Coronary artery (tissue), 2 donors: ENCODE data around the gene TIGD1.

Experiments
- DNase-seq: peaks from one replicate; pipeline ENCODE4 v3.0.0-alpha.2; 2017; ENCODE audit warnings: low spot score
- H3K27ac ChIP-seq, 2 donors: fragments of 200-600 bp; sonication (generic); one replicate each; pipeline ENCODE4 v1.5.1; 2016 to 2019
- H3K4me3 ChIP-seq: fragments of 200-600 bp; sonication (generic); 2 replicates; pipeline ENCODE4 v1.5.1; 2016; ENCODE audit warnings: mild to moderate bottlenecking, moderate library complexity
- TF ChIP-seq, protein P1 (sequence below): fragments of 200-600 bp; sonication (generic); IDR thresholded peaks from one replicate; pipeline ENCODE4 v1.5.1; 2019; ENCODE audit warnings: antibody characterized with exemption

Gene TIGD1

DNA sequence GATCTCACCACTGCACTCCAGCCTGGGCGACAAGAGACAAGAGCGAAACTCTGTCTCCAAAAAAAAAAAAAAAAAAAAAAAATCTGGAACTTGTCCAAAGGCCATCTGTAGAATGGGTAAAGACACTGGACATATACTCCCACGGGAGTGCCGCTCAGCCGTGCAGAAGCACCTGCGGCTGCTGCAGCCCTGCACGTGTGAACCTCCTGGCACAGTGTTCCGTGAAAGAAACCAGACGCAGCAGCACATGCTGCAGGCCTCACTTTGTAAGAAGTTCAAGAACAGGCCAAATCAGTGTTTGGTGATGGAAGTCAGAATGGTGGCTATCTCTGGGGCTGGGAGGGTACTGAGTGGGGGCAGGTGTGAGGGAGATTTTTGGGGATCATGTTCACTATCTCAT is 17.9 kb downstream of the TIGD1 start:
- DNase-seq, result no peak
- no peak overlapping the region for H3K27ac ChIP-seq
- no peak overlapping the region for H3K4me3 ChIP-seq
- TF ChIP-seq, protein P1, sequence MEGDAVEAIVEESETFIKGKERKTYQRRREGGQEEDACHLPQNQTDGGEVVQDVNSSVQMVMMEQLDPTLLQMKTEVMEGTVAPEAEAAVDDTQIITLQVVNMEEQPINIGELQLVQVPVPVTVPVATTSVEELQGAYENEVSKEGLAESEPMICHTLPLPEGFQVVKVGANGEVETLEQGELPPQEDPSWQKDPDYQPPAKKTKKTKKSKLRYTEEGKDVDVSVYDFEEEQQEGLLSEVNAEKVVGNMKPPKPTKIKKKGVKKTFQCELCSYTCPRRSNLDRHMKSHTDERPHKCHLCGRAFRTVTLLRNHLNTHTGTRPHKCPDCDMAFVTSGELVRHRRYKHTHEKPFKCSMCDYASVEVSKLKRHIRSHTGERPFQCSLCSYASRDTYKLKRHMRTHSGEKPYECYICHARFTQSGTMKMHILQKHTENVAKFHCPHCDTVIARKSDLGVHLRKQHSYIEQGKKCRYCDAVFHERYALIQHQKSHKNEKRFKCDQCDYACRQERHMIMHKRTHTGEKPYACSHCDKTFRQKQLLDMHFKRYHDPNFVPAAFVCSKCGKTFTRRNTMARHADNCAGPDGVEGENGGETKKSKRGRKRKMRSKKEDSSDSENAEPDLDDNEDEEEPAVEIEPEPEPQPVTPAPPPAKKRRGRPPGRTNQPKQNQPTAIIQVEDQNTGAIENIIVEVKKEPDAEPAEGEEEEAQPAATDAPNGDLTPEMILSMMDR, result no peak

DNA sequence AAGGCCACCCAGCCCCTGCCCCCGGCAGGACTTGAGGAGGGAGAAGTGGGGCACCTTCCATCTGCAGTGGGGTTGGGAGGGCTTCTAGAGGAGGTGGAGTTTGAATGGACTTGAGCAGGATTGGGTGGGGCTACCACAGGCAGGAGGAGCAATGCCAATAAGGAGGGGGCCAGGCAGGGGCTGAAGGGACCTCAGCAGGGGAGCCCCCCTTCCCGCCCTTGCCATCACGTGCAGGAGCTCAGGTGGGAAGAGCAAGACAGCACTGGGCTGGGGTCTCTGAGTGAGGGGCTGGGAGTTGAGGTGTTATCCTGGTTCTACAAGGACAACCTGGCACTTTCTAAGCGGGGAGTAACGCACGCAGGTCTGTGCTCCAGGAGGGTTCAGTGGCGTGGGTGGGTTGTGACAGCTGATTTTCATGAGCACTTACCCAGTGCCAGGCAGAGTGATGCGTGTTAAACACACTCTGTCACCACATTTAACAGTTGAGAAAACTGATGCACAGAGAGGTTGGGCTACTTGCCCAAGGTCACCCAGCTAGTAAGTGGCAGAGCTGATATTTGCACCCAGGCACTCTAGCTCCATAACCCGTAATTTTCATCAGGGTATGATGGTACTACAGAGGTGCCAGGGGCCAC is 19.6 kb downstream of the TIGD1 start:
- TF ChIP-seq, protein P1, result no peak
- DNase-seq, result no peak
- Histone ChIP-seq H3K4me3 (no peak overlapping the region), H3K27ac (no peak overlapping the region)

DNA sequence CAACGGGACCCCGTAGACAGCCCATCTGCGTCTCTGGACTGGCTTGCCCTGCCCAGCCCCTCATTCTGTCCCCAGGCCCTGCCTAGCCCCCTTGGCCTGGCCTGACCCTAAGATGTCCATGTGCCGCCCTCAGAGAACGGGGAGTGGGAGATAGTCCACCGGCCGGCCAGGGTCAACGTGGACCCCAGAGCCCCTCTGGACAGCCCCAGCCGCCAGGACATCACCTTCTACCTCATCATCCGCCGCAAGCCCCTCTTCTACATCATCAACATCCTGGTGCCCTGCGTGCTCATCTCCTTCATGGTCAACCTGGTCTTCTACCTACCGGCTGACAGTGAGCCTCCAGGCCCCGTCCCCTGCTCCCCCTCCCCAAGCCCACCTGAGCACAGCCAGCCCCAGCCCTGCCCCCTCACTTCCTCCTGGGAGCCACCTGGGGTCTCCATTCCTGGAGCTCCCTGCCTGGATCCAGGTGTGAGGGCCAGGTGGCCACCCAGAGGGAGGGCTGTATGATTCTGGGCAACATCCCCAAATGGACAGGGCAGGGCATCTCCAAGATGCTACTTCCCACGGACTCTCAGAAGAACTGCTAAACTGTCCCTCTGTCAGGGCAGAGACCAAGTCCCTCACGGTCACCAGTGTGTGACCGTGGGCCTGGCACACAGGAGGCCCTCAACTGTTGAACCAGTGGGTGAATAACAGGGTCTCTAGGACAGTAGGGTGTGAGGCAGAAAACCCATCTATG is 20.4 kb downstream of the TIGD1 start:
- TF ChIP-seq, protein P1, result no peak
- Histone ChIP-seq H3K4me3 (no peak overlapping the region), H3K27ac (no peak overlapping the region)
- DNase-seq, result no peak

DNA sequence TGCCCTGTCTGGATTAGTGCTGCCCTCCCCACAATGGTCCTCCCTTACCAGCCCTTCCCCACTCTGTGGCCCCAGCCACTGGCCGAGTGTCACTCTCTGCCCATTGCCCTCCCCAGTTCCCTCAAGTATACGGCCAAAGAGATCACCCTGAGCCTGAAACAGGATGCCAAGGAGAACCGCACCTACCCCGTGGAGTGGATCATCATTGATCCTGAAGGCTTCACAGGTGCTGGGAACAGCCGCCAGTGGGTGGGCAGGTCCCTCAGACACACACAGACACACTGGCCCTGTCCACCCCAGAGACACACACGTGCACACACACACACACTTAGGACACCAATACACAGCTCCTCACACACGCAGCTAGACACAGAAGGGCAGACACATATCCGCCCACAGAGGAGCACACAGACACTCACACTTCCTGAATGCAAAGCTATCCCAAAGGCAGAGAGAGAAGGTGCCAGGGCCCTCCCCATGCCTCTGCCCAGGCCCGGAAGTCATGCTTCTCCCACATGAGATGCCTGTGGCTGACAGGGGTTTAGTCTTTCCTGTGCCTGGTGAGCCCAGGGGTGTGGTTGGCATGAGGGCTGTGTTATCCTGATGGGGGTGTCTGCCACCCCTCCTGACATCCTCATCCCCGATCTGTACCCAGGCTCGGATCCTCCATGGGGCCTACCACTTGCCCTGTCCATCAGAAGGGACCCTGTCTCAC is 21.5 kb downstream of the TIGD1 start:
- TF ChIP-seq, protein P1, result no peak
- H3K4me3 ChIP-seq, result no peak overlapping the region
- no peak overlapping the region for H3K27ac ChIP-seq
- no peak for DNase-seq

DNA sequence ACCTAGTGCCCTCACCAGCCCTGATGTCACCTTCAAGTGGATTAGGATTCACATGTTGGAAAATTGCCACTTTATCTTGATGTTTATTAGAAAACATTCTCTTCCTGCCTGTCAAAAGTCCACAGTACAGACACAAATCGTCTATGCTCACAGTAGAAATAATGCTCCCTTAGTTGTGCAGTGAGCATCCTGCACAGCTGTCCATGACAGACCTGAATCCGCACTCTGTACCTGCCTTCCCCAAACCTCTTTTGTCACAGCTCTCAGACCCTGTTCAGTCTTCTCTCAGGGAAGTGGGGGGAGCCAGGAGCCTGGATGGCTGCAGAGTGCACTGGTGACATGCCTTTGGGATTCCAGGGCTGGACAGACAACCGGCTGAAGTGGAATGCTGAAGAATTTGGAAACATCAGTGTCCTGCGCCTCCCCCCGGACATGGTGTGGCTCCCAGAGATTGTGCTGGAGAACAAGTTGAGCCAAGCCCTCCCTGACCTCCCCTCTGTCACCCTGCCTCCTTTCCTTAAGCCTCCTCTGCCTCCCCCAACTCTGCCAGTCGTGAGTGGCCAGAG is 22.4 kb downstream of the TIGD1 start:
- DNase-seq, result no peak
- TF ChIP-seq, protein P1, result no peak
- no peak overlapping the region for H3K27ac ChIP-seq
- no peak overlapping the region for H3K4me3 ChIP-seq

DNA sequence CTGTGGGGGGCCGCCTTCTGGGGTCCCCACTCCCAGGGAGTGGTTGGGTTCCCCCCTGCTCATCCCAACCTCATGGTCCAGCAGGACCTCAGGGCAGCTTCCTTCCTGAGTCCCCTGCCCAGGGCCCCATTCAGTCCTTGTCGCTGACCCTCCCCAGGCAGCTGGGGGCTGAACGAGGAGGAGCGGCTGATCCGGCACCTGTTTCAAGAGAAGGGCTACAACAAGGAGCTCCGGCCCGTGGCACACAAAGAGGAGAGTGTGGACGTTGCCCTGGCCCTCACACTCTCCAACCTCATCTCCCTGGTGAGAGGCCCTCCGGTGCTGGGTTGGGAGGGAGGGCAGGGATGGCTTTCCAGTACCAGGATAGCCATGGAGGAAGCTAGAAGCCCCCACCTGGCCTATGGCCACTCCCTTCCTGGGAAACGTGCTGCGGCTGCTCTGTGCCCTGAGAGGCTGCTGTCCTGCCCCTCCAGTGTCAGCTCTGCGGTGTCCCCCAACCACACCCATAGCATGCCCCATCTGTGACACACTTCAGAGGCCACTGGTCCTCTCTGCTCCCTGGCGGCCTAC is 23.9 kb downstream of the TIGD1 start:
- Histone ChIP-seq H3K4me3 (no peak overlapping the region), H3K27ac (no peak overlapping the region)
- DNase-seq, result no peak
- TF ChIP-seq, protein P1, result no peak
